GM18511 (cell line): ENCODE data around the gene GAA.

ENCODE experiments used
- ATAC-seq: cut with Tn5 transposase; IDR thresholded peaks from one replicate; pipeline ENCODE4 v1.9.1; 2021; ENCODE audit warnings: mild to moderate bottlenecking, moderate library complexity; ENCODE audit not compliant: unreplicated experiment

The GAA gene

DNA sequence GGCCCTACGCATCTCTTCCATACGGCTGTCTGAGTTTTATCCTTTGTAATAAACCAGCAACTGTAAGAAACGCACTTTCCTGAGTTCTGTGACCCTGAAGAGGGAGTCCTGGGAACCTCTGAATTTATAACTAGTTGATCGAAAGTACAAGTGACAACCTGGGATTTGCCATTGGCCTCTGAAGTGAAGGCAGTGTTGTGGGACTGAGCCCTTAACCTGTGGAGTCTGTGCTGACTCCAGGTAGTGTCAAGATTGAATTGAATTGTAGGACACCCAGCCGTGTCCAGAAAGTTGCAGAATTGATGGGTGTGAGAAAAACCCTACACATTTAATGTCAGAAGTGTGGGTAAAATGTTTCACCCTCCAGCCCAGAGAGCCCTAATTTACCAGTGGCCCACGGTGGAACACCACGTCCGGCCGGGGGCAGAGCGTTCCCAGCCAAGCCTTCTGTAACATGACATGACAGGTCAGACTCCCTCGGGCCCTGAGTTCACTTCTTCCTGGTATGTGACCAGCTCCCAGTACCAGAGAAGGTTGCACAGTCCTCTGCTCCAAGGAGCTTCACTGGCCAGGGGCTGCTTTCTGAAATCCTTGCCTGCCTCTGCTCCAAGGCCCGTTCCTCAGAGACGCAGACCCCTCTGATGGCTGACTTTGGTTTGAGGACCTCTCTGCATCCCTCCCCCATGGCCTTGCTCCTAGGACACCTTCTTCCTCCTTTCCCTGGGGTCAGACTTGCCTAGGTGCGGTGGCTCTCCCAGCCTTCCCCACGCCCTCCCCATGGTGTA, 1.5 kb downstream of the GAA start:
- no peak for ATAC-seq

DNA sequence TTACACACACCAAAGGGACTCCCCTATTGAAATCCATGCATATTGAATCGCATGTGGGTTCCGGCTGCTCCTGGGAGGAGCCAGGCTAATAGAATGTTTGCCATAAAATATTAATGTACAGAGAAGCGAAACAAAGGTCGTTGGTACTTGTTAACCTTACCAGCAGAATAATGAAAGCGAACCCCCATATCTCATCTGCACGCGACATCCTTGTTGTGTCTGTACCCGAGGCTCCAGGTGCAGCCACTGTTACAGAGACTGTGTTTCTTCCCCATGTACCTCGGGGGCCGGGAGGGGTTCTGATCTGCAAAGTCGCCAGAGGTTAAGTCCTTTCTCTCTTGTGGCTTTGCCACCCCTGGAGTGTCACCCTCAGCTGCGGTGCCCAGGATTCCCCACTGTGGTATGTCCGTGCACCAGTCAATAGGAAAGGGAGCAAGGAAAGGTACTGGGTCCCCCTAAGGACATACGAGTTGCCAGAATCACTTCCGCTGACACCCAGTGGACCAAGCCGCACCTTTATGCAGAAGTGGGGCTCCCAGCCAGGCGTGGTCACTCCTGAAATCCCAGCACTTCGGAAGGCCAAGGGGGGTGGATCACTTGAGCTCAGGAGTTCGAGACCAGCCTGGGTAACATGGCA, 2.2 kb downstream of the GAA start:
- ATAC-seq, result no peak

DNA sequence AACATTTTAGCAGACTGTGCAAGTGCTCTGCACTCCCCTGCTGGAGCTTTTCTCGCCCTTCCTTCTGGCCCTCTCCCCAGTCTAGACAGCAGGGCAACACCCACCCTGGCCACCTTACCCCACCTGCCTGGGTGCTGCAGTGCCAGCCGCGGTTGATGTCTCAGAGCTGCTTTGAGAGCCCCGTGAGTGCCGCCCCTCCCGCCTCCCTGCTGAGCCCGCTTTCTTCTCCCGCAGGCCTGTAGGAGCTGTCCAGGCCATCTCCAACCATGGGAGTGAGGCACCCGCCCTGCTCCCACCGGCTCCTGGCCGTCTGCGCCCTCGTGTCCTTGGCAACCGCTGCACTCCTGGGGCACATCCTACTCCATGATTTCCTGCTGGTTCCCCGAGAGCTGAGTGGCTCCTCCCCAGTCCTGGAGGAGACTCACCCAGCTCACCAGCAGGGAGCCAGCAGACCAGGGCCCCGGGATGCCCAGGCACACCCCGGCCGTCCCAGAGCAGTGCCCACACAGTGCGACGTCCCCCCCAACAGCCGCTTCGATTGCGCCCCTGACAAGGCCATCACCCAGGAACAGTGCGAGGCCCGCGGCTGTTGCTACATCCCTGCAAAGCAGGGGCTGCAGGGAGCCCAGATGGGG, 3.1 kb downstream of the GAA start:
- ATAC-seq, result no peak

DNA sequence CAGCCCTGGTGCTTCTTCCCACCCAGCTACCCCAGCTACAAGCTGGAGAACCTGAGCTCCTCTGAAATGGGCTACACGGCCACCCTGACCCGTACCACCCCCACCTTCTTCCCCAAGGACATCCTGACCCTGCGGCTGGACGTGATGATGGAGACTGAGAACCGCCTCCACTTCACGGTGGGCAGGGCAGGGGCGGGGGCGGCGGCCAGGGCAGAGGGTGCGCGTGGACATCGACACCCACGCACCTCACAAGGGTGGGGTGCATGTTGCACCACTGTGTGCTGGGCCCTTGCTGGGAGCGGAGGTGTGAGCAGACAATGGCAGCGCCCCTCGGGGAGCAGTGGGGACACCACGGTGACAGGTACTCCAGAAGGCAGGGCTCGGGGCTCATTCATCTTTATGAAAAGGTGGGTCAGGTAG, 3.6 kb downstream of the GAA start:
- no peak for ATAC-seq

DNA sequence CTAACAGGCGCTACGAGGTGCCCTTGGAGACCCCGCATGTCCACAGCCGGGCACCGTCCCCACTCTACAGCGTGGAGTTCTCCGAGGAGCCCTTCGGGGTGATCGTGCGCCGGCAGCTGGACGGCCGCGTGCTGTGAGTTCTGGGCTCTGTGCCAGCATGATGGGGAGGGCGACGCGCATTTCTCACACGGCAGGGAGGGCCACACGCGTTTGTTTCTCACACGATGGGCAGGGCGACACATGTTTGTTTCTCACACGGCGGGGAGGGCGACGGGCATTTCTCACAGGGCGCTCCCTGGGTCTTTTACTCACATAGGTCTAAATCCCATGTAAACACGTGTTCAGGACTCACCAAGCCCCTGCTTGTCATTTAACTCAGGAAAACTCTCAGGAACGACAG, 4.4 kb downstream of the GAA start:
- ATAC-seq, result no peak

DNA sequence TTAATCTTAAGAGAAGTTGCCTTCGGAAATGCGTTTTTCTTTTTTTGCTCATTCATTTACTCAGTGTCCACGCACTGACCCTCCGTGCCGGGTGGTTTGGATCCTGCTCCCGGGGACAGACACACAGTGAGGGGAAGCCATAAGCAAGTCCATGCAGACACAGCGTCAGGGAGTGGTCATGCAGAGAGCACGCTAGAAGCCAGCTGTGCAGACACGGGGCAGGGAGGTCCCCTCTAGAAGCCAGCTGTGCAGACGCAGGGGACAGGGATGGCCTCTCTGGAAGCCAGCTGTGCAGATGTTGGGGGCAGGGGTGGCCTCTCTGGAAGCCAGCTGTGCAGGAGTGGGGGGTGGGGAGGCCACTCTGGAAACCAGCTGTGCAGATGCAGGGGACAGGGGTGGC, 4.8 kb downstream of the GAA start:
- ATAC-seq, result no peak

DNA sequence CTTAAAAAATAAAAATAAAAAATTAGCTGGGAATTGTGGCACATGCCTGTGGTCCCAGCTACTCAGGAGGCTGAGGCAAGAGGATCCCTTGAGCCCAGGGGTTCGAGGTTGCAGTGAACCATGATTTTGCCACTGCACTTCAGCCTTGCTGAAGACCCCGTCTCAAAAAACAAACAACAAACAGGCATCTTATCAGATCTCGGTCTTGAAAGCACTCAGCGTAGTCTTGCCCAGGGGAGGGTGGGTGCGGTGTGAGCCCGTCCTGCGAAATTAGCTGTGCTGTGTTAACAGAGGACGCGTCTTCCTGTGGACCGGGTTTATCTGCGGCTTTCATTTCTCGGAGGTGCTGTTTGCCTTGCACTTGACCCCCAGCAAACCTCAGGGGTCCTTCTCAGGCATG, 5.4 kb downstream of the GAA start:
- no peak for ATAC-seq

DNA sequence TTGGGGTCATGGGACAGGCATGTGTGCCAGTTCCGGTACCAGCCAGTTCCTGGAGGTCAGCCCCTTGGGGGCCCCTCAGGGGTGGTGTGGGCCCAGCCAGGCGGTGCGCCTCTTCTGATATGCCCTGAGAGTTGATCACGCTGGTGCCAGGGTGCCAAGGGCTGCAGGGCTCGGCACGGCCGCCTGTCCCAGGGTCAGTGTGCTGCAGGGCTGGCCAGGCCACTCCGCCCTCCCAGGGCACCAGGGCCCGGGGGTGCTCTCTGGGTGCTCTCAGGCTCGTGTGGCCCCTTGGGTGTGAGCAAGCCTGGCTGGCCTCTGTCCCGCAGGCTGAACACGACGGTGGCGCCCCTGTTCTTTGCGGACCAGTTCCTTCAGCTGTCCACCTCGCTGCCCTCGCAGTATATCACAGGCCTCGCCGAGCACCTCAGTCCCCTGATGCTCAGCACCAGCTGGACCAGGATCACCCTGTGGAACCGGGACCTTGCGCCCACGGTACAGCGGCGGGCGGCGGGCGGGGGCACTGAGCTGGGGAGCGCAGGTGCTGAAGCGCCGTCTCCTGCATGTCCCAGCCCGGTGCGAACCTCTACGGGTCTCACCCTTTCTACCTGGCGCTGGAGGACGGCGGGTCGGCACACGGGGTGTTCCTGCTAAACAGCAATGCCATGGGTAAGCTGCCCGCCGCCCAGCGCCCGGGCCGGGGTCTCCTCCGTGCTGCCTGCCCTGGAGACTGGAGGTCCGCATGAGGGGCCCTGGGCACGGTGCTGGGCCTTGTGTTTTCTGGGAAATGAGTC, 6.0 kb downstream of the GAA start:
- no peak for ATAC-seq

DNA sequence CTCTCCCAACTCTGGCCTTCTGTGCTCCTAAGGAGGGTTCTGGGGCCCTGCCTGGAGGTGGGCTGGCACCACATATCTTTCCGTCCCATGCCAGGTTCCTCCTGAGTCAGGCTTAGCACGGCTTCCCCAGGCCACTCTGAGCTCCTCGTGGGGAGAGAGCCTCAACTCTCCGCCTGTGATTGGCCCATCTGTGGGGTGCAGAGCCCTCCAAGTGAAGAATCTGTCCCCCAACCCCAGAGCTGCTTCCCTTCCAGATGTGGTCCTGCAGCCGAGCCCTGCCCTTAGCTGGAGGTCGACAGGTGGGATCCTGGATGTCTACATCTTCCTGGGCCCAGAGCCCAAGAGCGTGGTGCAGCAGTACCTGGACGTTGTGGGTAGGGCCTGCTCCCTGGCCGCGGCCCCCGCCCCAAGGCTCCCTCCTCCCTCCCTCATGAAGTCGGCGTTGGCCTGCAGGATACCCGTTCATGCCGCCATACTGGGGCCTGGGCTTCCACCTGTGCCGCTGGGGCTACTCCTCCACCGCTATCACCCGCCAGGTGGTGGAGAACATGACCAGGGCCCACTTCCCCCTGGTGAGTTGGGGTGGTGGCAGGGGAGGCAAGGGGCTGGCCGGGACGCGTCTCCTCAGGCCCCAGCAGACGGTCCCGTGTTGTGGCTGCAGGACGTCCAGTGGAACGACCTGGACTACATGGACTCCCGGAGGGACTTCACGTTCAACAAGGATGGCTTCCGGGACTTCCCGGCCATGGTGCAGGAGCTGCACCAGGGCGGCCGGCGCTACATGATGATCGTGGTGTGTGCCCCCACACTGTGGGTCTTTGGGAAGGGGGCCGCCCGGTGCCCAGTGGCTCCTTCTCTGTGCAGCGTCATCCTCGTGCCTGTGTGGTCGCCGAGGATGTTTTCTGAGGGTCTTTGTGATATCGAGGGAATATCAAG, 6.9 kb downstream of the GAA start:
- no peak for ATAC-seq

DNA sequence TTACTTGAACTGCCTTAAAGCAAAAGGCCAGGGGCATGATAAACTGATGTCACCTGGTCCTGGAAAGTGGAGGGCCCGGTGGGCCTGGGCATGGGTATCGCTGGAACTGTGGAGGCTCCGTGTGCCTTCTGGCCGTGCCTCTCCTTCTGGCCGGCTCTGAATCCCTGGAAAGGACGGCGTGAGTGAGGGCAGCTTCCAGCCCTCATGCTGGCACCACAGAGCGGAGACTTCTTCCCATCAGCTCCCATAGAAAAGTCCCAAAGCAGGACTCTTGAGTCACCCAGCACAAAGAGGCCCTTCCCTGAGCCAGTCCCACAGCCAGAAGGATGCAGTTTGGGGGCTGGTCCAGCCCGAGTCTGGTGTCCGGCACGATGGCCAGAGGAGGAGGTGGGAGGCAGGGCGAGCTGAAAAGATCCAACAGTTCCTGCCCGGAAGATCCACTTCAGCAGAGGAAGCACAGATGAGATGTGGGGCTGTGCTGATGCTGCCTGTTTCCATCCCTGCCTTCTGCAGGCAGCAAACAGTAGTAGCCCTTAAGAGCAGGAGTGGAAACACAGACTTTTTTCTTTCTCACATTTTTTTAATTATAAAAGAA, 7.8 kb downstream of the GAA start:
- ATAC-seq, result no peak

DNA sequence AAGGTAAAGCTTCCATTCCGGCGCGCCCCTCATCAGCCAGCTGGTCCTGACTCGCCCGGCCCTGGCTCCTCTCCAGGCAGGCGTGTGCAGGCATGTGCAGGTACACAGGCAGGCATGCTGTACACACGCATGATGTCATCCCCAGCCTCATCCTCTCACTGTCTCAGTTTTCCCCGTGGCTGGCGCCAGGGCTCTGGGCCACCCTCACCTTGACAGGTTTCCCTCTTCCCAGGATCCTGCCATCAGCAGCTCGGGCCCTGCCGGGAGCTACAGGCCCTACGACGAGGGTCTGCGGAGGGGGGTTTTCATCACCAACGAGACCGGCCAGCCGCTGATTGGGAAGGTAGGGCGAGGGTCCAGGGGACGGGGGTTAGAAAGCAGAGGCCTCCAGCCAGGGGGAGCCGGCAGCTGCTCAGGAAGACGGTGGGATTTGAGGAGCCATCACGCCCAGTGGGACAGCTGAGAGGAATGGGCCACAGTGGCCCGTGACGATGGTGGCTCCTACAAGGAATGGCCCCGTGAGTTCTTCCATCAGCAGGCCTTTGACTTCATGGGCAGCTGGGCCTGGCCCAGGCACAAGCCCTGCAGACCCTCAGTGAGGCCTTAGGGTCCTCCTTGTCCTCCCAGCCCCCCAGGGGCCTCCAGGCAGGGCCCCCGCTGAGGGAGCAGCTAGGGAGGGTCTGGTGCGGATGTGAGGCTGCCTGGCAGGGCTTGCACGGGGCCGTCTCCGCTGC, 8.5 kb downstream of the GAA start:
- no peak for ATAC-seq

DNA sequence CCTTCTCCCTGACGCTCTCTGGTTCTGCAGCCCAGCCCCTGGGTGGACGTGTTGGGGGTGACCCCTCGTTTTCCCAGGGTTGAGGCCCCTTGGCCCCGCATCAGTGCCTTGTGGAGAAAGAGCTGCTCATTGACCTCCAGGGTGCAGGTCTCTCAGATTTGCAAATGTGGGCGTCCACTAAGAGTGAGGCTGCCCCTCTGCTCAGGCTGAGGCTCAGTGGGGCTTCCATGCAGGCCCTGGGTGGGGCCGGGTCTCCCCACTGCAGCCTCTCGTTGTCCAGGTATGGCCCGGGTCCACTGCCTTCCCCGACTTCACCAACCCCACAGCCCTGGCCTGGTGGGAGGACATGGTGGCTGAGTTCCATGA, 9.0 kb downstream of the GAA start:
- ATAC-seq, result no peak

DNA sequence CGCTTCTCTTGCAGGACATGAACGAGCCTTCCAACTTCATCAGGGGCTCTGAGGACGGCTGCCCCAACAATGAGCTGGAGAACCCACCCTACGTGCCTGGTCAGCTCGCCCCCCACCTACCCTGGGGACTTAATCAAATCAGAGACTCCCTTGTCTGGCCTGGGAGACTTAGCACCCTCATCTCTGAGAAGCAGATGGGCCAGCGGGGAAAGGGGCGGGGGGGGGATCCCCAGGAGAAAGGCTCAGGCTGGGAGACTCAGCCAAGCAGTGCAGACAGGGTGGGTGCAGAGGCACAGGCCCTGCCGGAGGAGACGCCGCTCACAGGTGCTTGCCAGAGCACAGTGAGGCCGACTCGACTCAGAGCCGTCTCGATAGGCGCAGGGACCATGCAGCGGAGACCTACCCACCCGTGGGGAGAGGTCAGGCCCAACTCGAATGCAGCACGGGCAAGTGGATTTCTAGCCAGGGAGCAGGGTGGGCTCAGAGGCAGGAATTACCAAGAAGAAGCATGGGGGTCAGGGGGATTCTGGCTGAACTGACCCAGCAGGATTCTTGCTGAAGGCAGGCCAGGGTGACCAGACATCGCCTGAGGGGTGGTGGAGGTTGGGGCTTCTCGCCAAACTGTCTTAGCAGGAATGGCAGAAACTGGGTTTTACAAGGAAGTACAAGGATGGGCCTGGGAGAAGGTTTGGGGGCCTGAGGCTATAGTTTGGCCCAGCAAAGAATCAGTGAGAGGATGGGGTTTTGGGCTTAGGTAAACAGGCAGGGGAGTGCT, 9.7 kb downstream of the GAA start:
- ATAC-seq, result no peak

DNA sequence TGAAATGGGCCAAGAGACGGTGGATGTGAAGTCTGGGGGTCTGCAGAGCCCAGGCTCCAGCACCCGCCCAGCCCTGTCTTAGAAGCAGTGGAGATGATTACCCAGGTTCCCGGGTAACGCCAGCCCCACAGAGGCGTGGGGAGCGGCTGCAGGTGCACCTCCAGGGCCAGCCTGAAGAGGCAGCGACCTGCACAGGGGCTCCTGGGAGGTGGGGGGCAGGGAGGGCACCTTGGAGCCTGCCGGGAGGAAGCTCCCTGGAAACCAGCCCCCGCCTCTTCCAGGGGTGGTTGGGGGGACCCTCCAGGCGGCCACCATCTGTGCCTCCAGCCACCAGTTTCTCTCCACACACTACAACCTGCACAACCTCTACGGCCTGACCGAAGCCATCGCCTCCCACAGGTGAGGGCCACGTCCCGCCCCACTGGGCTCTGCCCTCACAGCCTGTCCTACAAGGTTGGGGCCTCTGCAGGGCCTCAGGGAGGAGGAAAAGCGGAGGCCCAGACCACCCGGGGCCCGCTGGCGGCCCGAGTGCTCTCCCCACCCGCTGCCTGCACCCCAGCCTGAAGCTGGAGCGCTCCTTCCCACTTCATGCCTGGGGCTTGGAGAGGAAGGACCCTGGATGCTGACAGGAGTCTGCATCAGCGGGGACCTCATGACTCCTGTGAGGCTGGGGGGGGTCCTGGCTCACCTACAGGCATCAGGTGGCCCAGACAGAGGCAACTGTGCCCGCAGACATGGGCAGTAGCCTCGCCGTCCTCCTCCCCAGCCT, 10.5 kb downstream of the GAA start:
- no peak for ATAC-seq

DNA sequence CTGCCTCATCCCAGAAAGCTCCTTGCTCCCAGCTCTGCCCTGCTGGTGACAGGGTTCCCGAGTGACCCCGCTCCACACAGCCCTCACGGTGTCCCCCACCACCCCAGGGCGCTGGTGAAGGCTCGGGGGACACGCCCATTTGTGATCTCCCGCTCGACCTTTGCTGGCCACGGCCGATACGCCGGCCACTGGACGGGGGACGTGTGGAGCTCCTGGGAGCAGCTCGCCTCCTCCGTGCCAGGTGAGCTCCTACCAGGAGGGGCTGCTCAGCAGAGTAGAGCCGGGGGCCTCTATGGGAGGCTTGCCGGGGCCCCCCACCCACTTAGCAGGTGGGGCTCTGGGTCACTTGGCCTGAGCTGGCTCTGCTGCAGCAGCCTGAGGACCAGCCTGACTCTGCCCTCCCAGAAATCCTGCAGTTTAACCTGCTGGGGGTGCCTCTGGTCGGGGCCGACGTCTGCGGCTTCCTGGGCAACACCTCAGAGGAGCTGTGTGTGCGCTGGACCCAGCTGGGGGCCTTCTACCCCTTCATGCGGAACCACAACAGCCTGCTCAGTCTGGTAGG, 11.2 kb downstream of the GAA start:
- no peak for ATAC-seq

DNA sequence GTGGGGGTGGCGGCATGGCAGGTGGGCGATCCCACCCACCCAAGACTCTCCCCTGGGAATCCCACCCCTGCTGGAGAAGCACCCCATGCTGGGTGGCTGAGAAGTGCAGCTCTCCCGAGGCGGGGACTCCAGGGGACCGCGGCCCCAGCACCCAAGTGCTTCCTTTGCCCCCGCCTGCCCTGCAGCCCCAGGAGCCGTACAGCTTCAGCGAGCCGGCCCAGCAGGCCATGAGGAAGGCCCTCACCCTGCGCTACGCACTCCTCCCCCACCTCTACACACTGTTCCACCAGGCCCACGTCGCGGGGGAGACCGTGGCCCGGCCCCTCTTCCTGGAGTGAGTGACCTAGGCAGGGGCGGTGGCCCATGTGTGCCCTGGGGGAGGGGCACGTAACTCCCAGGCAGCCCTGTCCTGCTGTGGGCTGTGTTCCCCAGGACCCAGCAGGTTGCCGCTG, 11.7 kb downstream of the GAA start:
- no peak for ATAC-seq

DNA sequence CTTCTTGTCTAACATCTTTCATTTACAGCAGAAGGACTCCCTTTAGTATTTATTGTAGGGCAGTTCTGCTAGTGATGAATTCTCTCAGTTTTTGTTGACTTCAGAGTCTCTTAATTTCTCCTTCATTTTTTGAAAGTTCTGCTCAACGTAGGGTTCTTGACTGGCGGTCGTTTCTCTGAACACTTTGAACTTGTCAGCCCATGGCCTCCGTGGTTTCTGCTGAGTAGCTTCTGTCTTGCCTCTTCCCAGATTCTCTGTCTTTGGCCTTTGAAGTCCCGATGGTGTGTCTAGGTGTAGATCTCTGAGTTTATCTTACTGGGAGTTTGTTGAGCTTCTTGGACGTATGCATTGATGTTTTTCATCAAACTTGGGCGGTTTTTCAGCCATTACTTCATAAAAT, 13.4 kb downstream of the GAA start:
- ATAC-seq, result no peak
